Colon (tissue), 2 donors: ENCODE data around the gene DOCK3.
"Not testable (repeated sequence)": the region's sequence is repeated elsewhere in the genome, so short reads cannot be mapped to it uniquely, and the experiment has no call there.

ENCODE experiments used
- FAIRE-seq: peaks from 2 replicates; lab custom pipeline; 2012; peaks lifted over from hg19 to GRCh38; lab: Jason Lieb, UNC
- donor health status: control.
- donor health status: control.

Gene DOCK3

DNA sequence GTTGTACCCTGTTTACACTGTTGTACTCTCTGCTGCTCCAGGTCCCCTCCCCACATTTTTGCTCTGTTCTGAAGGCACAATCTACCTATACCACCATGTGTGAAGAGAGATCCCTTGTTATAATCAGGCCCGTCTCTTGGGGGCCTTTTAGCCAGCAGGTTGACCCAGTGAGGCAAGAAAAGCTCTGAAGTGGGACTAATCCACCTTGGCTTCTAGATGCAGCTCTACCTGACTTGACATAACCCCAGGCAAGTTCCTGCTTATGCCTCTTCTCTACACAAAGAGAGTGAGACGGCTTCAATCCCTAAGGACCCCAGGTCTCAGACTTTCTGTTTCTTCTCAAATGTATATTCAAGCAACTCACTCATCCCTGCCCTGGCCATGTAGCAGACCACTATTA lies 653.5 kb downstream of the DOCK3 start:
- FAIRE-seq, result no peak

DNA sequence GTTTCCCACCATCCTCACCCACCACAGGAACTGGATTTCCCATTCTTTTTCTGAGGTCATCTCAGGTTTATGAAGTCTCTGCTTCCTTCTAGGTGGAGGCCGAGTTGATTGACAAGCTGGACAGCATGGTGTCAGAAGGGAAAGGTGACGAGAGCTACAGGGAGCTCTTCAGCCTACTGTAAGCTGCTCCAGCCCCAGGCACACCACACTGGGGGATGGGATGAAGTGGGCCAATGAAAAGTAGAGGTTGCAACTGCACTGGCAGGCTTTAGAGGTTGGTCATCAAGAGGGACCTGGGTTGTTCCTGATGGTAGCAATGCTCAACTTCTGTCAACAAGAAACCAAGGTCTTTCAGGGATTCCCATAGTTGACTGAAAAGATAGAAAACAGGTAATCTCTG lies 655.3 kb downstream of the DOCK3 start:
- no peak for FAIRE-seq

- no peak for FAIRE-seq
Observed at GRCh38 chr3:51332156-51332555, 657.4 kb downstream of the DOCK3 start.

DNA sequence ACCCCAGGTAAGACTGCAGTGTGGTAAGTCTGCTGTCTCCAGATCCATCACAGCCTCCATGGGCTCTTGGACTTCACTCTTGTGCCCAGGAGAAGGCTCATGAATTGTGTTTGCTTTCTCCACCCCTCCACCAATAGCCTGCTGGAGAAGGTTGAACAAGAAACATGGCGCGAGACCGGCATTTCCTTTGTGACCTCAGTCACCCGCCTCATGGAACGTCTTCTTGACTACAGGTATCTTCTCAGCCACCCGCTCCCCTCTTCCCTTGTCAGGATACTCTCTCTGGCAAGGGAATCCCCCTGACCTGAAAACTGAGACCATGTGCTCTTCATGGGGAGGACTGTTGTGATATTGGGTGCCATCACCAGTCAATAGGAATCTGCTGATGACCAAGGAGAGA lies 658.3 kb downstream of the DOCK3 start:
- no peak for FAIRE-seq

DNA sequence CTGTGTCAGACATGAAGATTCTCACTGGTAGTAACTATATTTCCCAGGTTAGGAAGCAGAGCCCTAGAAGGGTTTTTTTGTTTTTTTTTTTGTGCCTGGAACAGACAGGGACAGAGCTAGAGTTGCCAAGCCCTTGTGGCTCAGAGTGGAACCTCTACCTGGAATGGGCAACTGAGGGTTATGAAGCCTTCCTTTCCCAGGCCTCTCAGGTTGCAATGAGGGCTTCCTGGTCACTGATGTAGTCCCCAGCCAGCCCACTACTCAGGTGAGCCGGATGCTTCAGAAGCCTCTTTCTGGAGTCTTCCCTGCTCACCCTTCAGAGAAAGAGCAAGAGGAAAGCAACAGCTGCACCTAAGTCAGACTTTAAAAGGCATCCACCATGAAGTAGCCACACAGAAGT lies 661.5 kb downstream of the DOCK3 start:
- FAIRE-seq, result no peak

DNA sequence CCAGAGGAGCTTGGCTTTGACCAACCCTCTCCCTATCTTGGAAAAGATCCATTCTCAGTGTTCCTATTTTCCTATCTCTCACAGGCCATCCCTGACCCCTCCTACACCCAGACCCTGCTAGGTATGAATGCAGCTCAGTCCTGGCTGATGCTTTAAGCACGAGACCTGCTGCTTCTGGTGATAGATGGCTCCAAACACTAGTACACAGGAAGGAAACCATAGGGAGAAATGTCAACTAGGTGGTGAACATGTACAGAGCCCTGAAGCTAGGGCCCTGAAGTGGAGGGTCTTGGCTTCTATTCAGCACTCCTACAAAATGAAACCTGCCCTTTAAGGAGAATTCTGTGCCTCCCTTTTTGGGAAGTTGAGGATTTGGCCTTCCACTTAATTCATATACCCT lies 662.9 kb downstream of the DOCK3 start:
- FAIRE-seq, result no peak

DNA sequence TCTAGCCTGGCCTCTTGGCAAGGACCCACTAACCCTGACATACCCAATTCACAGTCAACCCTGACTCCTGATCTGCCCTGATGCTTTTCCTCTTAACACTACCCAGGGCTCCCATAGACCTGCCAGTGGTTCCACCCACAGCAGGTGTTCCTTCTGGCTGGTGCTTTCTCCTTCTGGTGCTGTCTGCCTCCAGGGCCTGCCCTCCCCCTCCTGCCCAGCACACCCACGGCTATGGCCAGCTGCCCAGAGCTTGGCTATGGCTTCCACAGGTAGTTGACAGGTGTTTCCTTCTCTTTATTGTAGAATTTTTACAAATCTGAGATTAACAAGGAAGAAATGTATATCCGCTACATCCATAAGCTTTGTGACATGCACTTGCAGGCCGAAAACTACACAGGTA lies 663.9 kb downstream of the DOCK3 start:
- no peak for FAIRE-seq

DNA sequence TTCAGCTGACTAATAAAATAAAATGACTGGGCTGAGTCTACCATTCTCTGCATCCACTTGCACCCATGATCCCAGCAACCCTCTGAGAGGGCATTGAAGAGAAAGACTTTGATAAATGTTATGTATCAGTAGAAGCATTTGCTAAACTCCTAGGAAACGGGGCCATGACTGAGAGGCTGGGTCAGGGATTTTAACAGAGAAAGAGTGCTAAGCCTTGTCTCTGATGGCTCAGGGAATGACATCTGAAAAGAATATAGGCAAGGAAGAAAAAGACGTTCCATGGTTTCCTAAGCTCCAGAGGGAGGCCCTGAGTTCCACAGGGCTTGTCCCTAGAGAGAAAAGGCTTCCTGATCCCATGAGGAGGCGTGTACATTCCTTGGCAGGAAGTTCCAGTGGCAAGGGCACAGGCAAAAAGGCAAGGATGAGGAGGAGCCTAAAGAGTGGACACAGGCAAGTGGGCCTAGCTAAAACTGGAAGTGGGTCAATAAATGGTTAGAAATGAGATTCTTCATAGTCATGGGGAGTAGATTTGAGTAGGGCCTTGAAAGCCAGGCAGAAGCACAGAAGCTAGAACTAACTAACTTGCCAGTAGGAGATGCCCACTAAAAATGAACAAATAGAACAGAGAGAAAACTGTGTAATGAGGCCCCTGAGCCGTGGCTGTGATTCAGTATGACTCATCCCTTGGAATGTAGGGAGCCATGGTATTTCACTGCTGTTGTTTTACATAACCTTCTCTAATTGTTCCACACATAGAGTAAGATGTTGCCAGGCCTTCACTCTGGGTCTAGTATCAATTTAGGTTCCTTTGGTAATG lies 665.5 kb downstream of the DOCK3 start:
- FAIRE-seq, result no peak

- FAIRE-seq, result no peak
Observed at GRCh38 chr3:51340989-51341636, 666.4 kb downstream of the DOCK3 start.

DNA sequence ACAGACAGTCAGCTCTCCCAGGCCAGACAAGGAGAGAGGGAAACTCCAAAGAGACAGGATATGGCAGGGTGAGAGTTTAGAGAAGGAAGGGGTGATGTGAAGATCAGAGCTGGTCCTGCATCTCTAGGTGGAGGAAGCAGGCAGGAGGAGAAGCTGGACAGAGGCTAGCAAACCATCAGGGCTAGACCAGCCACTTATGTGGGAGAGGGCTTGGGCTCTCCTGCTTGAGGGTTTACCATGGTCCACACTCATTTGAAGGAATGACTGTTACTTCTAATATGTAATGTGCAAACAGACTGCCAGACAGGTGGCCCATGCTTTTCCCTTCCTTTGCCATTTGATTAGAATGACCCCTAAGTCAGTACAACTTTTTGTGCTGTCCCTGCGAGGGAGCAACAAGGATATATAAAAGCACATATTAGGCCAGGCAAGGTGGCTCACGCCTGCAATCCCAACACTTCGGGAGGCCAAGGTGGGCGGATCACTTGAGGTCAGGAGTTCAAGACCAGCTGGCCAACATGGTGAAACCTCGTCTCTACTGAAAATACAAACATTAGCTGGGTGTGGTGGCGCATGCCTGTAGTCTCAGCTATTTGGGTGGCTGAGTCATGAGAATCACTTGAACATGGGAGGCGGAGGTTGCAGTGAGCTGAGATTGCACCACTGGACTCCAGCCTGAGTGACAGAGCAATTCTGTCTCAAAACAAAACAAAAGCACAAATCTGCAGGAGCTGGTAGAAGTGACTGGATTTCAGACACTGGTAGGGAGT lies 669.4 kb downstream of the DOCK3 start:
- FAIRE-seq, result no peak

- FAIRE-seq, result no peak
Observed at GRCh38 chr3:51350751-51351150, 676.0 kb downstream of the DOCK3 start.

DNA sequence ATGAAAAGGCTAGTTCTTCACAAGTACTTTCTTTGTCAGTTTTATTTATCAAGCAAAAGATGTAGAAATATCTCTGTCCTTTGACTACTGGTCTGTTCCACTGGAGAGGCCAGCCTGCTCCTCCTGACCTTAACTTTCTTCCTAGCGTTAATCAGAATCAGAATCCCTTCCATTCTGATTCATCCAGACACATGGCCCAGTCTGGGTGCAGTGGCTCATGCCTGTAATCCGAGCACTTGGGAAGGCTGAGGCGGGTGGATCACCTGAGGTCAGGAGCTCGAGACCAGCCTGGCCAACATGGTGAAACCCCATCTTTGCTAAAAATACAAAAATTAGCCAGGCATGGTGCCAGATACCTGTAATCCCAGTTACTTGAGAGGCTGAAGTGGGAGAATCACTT lies 678.4 kb downstream of the DOCK3 start:
- FAIRE-seq, result no peak

DNA sequence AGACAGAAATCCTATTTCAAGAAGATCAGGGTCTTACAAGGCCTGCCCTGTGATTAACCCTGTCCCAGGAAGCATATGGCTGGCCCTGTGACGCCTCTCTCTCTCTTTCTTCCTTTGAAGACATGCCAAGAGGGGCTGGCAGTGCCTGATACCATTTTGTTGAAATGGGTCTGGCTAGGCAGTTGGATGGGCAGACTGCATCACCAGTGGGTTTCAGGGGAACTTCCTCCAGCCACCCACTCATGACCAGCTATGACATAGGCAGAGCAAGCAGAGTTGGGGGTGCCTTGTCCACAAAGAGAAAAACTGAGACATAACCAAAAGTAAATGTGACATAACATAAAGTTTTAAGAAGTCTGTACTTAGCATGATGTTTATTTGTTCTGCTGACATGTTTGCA lies 679.0 kb downstream of the DOCK3 start:
- no peak for FAIRE-seq

DNA sequence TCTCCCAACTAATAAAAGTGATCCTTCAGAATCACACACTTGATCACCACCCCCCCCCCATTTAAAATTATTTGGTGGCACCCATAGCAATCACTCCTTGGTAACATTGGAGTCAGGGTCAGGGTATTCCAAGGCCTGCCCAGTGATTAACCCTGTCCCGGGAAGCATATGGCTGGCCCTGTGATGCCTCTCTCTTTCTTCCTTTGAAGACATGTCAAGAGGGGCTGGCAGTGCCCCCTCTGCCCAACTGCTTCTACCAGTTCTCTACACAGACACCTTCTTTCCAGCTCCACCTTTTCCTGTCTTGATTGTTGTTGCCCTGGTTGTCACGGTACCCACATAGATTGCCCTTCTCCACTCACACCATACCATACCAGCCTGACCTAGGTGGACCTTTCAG lies 679.4 kb downstream of the DOCK3 start:
- FAIRE-seq, result no peak

DNA sequence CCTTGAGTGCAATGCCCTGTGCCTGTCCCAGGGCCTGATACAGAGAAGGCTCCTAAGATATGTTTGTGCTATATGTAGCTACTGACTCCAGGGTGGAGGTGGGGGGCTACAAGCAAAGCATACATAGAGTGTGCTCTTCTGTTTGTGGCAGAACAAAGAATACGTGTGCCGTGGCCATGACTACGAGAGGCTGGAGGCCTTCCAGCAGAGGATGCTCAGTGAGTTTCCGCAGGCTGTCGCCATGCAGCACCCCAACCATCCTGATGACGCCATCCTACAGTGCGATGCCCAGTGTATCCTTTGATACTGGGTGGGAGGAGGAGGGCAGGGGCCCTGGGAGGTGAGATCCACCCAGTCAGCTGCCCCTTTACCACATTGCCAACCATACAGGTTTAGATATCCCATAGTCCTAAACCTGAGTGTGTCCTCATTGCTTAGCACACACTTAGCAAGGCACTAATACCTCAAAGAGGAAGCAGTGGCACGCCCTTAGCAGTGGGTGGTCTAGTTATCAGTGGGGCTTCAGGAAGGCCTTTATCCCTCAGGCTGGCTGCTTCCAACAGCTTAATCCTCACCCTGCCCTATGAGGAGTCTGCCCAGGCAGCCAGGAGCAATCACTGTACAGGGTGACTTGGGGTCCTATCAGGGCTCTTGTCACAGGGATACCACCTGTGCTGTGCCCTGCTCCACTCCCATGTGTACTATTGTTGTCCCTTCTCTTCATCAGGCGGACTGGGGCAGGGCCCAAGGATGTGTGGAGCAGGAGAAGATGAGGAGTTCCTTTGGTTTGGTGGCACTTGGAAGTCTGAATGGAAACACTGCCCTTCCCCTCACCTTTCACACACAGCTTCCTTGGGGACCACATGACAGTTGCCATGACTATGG lies 680.2 kb downstream of the DOCK3 start:
- FAIRE-seq, result no peak

DNA sequence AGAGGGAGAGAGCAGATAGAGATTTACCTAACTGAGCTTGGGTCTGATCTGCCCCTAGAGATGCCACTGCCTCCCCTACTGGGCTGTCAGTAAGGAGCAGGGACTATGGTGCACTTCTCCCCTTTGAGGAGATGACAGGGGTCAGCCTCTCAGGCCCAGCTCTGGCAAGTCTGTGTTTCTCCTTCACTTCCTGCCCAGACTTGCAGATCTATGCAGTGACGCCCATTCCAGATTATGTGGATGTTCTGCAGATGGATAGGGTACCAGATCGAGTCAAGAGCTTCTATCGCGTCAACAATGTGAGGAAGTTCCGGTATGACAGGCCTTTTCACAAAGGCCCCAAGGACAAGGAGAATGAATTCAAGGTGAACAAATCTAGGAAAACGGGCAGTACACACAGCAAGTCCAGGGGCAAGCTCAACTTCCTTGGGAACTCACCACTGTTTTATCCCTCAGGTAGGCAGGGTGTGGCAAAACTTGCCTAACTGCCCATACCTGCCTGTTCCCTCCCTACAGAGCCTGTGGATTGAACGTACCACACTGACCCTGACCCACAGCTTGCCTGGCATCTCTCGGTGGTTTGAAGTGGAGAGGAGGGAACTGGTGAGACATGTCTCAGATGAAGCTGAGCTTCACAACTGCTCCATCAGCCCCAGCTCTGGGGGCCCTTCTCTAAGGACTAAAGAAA lies 681.3 kb downstream of the DOCK3 start:
- no peak for FAIRE-seq

GRCh38 chr3:51357856-51358255 lies 683.1 kb downstream of the DOCK3 start:
- FAIRE-seq, result no peak

DNA sequence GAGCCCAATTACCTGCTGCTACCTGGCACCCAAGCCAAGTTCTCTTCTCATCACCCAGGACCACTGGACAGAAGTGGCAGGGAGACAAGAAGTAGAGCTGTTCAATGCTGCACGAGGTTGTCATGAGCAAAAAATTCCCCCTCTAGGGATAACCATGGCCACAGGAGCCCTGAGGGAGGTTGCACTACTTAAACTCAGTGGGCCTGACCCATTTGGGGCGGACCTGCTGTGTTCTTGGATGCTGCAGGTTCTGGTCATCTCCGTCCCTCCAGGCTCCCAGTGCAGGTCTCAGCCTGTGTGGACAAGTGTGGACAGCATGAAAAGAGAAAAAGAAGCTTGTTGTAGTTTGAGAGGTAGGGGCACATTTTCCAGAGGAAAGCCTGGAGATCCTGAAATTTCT lies 684.3 kb downstream of the DOCK3 start:
- FAIRE-seq, result no peak

GRCh38 chr3:51360806-51361205 lies 686.1 kb downstream of the DOCK3 start:
- FAIRE-seq, result no peak

GRCh38 chr3:51361746-51362145 lies 687.0 kb downstream of the DOCK3 start:
- FAIRE-seq, result no peak

DNA sequence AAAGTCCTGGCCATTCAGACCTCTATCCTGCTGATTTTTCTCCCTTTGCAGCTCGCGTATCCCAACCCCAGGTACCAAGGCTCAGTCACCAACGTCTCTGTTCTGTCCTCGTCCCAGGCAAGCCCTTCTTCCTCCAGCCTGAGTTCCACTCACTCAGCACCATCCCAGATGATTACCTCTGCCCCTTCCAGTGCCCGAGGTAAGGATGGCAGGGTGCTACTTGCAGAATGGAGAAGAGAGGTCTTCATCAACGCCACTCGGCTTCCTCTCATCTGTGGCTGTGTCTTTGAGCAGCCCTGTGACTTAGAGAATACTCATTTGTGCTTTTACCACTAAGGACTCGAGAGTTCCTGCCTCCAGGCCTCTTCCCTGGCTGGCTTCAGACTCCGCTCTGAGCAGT lies 687.7 kb downstream of the DOCK3 start:
- FAIRE-seq, result no peak

- not testable (repeated sequence) for FAIRE-seq
Observed at GRCh38 chr3:51368276-51368675, 693.5 kb downstream of the DOCK3 start.
